Skeletal muscle tissue (tissue), 2 donors: Measurements from ENCODE around the gene R3HDM1. TPM values are rescaled to one million over a fixed set of nuclear protein-coding genes. Genes with fewer than 3 reads are reported as not detected.

Experiments
- small RNA-seq: library from RNA; depleted of rRNA; stranded (forward); fragments of <200 nt; gene quantifications from one replicate; pipeline ENCODE3, GENCODE V24; 2014
- total RNA-seq: library from RNA; depleted of rRNA; stranded (reverse); fragments of >200 nt; gene quantifications from one replicate; pipeline ENCODE4 v1.2.3, GENCODE V29; 2014

Gene R3HDM1
- total RNA-seq, 1 donor from 2014 or later: 9.9 TPM

Small RNAs within 50 kb of the gene (small RNA-seq; reads per million reads assigned to genes)
- gene MIR128-1 (260 reads per million, percentile 97 among the genes with 10 or more reads in this experiment), gene RNU6-512P (not detected)

Other genes starting within 250 kb of the R3HDM1 start
- gene ZRANB3, start 266 bp upstream of the R3HDM1 start, total RNA-seq: 12.5 TPM
- gene UBXN4, start 210.4 kb downstream of the R3HDM1 start, total RNA-seq: 41.8 TPM